ENCODE measurements around the gene TSPAN18.

TSPAN18 gene

GRCh38 chr11:44780940-44781631, 54.3 kb downstream of the TSPAN18 start:
- DNase-seq, result no peak

GRCh38 chr11:44781655-44782054, 54.9 kb downstream of the TSPAN18 start:
- no peak for DNase-seq

- no peak for DNase-seq
Observed at GRCh38 chr11:44782478-44782877, 55.7 kb downstream of the TSPAN18 start.

DNA sequence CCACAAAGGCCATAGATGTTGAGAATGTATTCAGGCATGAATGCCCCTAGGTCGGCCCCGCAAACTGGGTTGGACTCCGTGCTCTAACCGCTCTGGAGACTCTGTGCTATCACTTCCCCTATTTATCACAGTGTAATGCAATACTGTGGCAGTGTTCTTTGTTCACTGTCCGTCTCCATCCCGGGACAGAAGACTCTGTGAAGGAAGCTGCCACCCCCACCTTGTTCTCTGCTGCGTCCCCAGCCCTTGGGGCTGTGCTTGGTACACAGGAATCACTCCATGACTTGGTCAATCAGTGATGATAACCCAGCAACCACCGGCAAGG, 57.6 kb downstream of the TSPAN18 start:
- no peak for DNase-seq

DNA sequence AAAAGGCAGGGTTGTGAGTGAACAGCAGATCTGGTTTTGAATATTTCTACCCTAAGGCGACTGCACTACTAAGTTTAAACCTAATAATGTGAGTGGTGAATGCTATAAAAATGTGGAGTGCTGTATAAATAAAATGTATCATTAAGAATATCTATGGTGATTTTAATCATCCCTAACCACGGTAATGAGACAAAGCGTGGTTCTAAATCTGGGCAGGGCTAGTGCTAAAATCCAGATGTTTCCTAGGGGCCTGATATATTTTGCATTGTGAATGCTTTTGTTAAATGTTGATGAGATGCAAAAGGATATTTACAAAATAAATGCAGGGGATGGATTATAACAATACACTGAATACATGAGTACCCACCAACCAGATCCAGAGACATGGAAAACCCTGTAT, 58.1 kb downstream of the TSPAN18 start:
- DNase-seq, result no peak

DNA sequence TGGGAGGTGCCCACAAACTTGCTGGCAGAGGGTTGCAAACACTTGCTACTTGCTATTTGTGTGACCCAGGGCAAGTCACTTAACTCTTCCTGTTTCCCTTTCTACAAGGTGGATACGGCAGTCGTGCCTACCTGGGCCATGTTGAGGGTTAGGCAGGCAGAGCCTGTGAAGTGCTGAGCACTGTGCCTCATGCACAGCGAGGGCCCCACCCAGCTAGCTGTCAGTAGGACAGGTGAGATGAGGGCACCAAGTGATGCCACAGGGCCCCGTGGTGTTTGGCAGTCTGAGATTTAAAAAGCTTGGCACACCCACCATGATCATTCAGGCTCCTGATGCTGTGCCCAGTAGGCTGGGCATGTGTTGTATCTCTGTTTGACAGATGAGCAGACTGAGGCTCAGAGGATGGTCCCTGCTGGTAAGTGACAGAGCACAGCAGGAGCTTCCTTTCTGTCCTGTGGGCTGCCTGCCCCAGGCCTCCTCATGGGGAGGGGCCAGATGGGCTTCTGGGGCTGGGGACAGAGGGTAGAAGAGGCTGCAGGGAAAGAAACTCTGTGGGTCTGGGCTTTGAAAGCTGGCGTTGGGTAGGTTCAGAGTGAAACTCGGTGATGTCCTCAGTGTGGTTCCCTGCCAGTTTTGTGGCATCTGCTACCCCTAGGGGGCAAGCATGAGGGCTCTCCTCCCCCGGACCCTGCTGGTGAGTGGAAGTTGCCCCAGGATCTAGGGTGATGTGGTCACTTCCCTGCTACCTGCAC, 59.3 kb downstream of the TSPAN18 start:
- no peak for DNase-seq

DNA sequence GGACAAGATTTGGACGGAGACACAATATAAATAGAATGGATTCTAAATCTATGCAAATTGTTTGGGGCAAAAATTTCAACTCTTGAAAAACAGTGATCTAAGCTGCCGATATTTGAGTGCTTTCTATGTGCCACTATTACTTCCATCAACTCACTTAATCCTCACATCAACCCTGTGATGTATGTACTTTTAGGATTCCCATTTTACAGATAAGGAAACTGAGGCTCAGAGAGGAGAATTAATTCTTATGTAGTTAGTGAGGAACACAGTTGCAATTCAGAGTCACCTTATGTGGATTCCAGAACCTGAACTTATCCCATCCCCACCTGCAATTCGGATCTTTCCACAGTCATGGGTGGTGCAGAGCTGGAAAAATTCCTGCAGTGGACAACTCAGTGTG, 60.3 kb downstream of the TSPAN18 start:
- DNase-seq, result no peak

DNA sequence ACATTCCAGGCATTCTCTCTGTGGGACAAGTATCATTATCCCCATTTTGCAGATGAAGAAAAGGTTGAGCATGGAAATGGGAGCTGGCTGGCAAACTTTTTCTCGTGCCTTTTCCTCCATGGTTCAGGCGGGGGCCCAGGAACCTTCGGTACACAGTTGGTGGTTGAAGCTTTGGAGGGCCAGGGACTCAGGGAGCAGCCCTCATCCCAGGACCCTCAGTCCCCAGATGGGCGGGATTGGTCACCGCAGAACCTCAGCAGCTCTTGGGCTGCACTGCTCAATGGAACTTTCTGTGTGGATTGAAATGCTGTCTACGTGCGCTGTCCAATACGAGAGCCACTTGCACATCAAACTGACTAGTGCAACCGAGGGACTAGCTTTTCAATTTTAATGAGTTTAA, 61.2 kb downstream of the TSPAN18 start:
- DNase-seq, result no peak

GRCh38 chr11:44788536-44789261, 61.9 kb downstream of the TSPAN18 start:
- DNase-seq, result no peak

DNA sequence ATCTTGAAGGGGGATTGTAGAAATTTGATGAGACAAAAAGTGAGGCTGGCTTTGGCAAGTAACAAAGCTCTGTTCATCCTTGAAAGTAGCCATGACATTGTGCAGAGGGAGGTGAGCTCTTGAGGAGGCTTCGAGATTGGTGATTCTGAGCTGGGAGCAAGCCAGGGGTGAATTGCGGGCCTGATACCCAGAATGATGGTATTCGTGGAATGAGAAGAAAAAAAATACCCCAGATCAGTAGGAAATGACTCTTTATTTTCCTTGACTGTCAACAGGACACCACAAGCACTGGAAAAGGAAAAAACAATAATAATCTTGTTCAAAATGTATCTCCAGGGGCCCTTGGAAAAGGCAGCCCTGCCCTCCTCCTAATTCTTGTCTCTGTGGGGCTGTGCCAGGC, 62.7 kb downstream of the TSPAN18 start:
- DNase-seq, result no peak

DNA sequence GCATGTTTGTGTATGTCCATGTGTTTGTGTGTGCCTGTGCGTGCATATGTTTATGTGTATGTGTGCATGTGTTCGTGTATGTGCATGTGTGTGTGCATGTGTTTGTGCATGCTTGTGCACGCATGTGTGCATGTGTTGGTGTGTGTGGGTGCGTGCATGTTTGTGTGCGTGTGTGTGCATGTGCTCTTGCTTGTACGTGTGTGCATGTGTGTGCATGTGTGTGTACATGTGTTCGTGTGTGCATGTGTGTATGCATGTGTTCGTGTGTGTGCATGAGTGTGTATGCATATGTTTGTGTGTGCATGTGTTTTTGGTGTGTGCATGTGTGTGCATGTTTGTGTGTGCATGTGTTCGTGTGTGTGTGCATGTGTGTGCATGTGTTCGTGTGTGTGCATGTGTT, 63.4 kb downstream of the TSPAN18 start:
- DNase-seq, result no peak

DNA sequence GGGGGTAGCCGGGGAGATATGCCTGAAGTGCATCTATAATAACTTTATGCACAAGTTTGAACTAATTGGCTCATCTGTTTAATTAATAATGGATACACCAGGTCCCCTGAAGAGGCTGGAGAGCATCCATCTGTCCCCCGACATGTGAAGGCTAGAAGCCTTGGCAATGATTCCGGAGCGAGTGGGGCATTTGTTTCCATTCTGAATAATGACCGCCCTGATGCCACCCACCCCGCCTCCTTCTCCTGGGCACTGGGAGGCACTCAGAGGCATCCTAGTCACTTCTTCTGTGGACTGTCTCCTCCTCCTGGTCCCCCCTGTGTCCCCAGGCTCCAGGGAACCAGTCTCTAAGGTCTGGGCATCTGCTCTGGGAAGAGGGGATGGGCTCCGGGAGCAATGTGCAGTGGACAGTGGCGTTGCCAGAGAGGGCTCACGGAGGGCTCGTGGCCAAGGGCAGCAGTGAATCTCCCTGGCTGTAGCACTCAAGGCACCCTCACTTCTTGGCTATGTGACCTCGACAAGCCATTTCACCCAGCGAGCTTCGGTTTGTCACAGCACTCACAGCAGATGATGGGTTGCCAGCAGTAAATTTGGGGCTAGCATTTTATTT, 64.7 kb downstream of the TSPAN18 start:
- no peak for DNase-seq

- no peak for DNase-seq
Observed at GRCh38 chr11:44792171-44792570, 65.4 kb downstream of the TSPAN18 start.

- DNase-seq, result no peak
Observed at GRCh38 chr11:44793350-44794090, 66.8 kb downstream of the TSPAN18 start.

DNA sequence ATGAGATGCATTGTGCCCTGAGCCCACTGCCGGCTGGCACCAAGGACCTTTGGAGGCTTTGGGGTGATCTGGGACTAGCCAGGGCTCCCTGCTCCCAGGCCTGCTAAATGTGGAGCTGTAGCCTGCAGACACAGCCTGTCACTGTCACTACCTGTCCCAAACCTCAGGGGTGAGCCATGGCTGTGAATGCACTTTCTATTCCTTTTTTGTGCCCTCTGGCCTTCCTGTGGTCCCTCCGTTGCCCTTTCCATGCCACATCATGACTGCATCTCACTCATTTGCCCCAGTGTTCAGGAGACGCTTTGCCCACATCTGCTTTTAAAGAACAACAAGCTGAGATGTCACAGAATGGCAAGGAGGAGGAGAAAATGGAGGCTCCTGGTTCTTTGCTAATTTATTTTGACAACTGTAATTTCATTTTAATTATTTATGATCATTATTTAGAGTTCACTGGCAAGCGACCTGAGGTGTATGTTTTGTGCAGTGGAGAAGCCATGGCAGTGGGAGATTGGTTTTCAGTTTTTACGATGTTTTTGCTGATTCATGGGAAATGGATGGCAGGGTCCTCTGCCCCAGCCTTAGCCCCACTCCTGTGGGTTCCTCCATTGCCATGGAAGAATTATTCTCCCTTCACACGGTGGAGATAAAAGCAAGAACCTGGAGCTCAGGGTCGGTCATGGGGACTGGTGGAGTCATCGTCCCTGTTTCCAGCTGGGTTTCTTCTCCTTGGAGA, 69.2 kb downstream of the TSPAN18 start:
- no peak for DNase-seq

- DNase-seq, result no peak
Observed at GRCh38 chr11:44797051-44797450, 70.3 kb downstream of the TSPAN18 start.

DNA sequence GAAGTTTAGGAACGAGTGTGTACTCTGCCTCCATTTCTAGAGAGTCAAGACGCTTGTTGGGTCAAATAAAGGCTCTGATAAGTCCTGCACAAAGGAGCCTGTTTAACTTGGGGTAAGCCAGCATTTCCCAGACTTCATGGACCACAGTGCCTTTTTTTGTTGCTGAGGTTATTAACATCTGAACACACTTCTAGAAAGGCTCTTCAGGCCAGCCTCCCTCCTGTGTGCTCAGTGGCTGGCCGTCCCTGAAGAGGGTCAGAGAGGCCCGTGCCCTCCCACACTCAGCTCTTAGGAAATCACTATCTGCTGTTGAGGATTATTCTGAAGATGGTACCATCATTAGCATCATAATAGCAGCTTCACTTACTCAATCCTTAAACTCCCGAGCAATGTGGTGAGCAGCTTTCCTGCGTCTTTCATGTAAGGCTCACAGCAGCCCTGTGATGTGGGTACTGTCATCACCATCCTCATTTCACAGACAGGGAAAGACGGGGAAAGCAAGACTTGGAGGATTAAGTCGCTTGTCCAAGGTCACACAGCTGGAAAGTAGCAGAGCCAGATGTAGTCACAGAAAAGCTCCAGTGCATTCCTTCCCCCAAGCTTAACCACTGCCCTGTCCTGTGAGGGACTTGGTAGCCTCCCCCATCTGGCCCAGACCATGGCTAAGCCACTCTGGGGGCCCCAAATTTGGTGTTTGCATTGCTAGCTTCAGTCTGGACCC, 71.3 kb downstream of the TSPAN18 start:
- no peak for DNase-seq

- DNase-seq, result no peak
Observed at GRCh38 chr11:44798607-44798972, 71.8 kb downstream of the TSPAN18 start.

- DNase-seq, result no peak
Observed at GRCh38 chr11:44799012-44799411, 72.2 kb downstream of the TSPAN18 start.

DNA sequence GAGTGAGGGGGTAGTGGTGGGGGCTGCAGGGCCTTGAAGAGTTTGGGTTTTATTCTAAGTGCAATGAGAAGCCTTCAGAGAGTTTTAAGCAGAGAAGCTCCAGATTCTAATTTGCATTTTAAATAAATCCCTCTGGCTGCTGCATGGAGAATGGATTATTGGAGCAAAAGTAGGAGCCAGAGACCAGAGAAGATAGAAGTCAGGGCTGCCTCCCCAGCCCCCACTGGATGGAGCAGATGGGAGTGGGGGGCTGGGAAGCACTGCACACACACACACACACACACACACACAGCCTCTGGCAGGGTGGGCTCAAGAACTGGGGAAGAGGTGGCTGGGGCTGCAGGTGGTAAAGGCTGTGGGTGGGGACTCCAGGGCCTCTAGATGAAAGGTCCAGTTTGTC, 75.6 kb downstream of the TSPAN18 start:
- no peak for DNase-seq

DNA sequence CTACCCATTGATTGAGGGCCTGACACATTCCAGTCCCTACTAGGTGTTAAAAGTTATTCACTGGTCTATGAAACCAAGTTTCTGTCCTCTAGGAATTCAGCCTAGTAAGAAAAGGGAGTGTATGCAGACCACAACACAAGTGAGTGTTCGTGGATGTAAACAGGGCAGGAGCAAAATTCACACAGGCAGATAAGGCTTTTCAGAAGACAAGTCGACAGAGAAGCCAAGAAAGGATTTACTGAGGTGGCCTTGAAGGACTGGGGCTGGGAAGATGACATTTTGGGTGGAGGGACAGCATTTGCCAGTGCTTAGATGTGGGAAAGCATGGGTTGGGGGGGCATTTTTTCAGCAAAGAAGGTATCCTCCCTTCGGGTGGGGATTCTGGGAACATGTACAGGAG, 76.2 kb downstream of the TSPAN18 start:
- DNase-seq, result no peak
